Subcutaneous adipose tissue (tissue), 4 donors: Measurements from ENCODE around the gene SLC22A4. TPM values are rescaled to one million over a fixed set of nuclear protein-coding genes. Genes with fewer than 3 reads are reported as not detected.

ENCODE experiments used
- CTCF ChIP-seq: fragments of 450-650 bp; IDR thresholded peaks from one replicate; pipeline ENCODE4 v1.5.1; 2016; ENCODE audit warnings: low read depth, mild to moderate bottlenecking, control low read depth, antibody characterized with exemption, moderate library complexity
- total RNA-seq, 4 donors: library from RNA; depleted of rRNA; stranded (reverse); fragments of >200 nt; gene quantifications; one replicate each; pipeline ENCODE4 v1.1.0, GENCODE V29; 2016

Gene SLC22A4
- total RNA-seq, 4 donors from 2014 or later: 0.33 to 1.2 (median 0.66) TPM; not detected in 1

GRCh38 chr5:132269635-132270334, 24.4 kb upstream of the SLC22A4 start:
- no peak for TF ChIP-seq CTCF

GRCh38 chr5:132270335-132270665, 23.9 kb upstream of the SLC22A4 start:
- TF ChIP-seq CTCF: no peak

GRCh38 chr5:132270706-132271105, 23.5 kb upstream of the SLC22A4 start:
- TF ChIP-seq CTCF: no peak

GRCh38 chr5:132271251-132272246, 22.6 kb upstream of the SLC22A4 start:
- TF ChIP-seq CTCF: no peak

- no peak for TF ChIP-seq CTCF
Observed at GRCh38 chr5:132272311-132273210, 21.6 kb upstream of the SLC22A4 start.

- no peak for TF ChIP-seq CTCF
Observed at GRCh38 chr5:132273631-132274030, 20.6 kb upstream of the SLC22A4 start.
